NCI-H146 (cell line): ENCODE data around the gene KDM5B.
A peak's percentile ranks its signal among the peaks of the same experiment; 100 is the strongest.

Experiments used
- DNase-seq: peaks from one replicate; lab custom pipeline; 2025; lab: John Stamatoyannopoulos, UW

The KDM5B gene

DNA sequence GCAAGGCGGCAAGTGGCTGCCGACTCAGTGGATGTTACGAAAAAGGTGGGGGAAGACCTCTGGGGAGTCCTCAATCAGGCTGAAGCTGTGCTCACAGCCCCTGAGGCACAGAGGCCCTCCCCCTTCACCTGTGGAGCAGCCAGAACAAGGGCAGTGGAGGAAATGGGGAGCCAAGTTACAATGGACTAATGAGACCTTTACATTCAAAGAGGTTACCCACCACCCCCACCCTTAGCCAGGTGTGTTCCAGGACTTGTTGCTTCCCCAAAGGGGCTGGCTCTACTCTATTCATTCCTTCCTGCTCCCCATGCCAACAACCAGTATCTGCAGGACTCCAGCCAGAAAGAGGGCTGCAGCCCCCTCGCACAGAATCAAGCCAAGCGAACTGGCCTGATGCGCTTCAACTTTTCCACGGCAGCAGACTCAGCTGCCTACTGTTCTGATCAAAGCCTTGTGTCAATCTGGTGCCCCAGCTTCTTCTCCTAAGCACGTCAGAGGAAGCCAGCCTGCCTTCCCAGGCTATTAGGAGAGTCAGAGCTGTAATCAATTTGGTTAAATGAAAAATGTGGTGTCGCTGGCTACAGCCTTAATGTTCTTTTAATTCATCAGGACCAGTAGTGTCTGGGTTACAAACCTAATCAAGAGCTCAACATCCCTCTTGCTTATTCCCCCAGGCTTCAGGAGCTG is 96.1 kb downstream of the KDM5B start:
- DNase-seq = no peak

DNA sequence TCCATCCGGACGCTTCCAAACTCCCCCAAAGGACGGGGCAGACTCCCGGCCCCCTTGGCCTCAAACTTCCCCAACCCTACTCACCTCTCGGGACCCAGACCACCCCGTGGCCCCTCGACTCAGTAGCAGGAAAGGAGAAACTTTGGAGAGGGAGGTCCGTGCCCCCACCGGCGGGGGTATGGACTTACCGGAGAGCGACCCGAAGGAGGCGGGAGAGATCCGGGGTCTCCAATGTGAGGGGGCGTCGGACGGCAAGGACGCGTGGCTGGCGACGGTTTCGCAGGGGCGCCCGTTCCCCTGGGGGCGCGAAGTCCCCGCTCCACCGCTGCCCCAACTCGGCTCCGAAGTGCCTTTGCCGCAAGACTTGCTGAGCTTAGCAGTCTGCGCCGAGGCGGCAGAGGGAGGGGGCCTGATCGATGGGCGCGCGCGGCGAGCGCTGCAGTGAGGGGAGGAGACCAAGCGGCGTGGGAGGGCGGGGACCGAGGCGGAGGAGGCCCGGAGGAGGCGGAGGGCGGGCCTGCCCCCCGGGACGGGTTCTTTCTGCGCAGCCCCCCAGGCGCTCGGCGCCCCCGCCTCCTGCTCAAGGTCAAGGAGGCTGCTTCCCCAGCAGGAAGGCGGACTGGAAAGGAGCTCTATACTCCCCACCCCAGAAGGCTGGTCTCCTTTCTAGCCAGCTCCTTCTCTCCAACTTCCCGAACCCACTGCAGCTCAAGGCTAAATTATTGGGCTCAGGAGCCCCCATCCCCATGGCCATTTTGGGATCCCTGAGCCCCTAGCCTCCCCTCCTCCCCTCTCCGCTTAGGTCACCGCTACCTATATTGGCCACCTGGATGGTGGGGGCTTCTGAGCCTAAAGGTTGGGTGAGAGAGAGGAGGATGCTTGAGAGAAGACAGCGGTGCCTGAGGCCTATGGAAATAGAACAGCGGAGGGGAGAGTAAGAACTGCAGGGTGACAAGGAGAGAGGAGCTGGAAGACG is 97.9 kb downstream of the KDM5B start, which contains the start of gene SYT2:
Gene SYT2 (minus strand): TSS at position 385 of the 976 bp plus-strand sequence. CDS start 104,682 bp downstream, outside the sequence.
- DNase-seq = peak; percentile 77

DNA sequence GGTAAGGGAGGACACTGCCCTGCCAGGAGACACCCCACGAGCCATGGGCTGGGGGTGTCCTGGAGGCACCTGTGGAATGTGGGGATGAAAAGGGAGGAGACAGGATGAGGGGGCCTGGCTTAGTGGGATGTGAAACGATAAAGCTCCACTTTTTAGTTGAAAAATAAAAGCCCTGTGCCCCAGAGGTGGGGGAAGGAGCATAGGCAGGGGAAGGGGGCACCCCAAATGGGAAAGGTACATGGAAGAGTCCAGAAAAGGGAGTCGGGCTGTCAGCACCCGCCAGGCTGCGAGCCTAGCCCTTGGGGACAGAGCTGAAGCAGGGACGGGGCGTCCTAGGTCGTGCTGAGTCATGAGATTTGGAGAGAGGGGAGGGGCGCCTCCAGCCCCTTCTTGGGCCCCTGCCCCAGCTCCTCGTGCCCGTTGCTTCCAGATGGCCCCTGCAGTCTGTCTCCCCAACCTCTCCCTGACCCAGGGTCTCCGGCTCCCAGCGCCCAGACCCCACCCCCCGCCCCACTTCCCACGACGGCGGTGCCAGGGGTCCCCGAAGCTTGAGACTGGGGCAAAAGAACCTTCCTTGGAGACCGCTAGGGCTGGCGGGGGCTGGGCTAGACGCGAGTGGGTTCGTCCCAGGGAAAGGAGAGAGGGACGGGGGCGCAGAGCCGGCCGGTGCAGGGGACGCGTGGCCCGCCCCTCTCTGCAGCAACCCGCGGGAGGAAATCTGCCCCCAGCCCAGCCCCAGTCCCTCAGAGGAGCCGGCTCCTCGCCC is 98.8 kb downstream of the KDM5B start:
- no peak for DNase-seq

DNA sequence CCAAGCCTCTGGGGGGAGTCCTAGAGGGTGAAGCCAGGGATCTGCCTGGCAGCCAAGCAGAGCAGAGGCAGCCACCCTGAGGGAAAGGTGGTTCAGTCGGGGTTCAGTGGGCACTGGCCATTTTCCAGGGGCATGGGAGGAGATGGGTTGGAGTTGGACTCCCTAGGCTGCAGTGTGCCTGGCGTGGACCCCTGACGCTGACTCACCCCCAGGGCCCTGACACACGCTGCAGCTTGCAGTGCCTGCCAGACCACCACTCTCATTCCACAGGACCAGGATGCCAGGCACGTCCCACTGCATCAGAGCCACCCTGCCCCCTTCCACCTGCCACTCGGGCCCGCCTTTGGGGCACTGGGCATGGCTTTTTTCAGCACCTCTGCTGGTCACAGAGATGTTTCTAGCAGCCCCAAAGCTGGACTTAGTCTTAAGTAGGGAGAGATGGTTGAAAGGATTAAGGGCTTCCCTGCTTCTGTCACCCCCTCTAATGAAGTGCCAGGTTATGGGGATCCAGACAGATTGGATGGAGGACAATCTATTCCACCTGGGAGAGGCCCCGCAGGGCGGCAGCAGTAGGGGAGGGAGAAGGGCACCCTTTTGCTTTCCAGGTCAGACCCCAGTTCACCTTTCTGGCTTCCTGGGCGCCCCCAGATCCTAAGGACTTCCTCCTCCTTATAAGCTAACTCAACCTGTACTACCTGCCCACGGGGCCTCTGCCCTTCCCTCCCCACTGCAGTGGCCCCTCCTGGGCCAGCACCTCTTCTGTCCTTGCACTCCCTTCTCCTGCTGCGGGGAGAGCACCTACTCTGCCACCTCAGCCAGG is 99.6 kb downstream of the KDM5B start:
- no peak for DNase-seq

DNA sequence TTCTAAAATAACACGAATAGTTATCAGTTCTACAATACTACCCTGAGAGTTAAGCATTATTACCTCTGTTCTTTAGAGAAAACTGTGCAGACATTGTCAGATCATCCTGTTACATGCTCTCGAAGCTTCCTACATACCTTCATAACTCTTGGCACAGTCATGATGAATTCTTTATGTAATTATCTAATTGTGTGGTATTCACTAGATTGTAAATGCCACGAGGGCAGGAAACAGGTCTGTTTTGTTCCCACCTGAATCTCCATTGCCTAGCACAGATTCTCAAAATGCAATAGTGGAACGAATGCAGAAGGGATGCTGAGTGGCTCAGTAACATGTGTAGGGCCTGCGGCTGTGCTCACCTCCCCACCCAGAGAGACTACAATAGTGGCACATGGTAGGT is 101.4 kb downstream of the KDM5B start:
- DNase-seq = no peak

DNA sequence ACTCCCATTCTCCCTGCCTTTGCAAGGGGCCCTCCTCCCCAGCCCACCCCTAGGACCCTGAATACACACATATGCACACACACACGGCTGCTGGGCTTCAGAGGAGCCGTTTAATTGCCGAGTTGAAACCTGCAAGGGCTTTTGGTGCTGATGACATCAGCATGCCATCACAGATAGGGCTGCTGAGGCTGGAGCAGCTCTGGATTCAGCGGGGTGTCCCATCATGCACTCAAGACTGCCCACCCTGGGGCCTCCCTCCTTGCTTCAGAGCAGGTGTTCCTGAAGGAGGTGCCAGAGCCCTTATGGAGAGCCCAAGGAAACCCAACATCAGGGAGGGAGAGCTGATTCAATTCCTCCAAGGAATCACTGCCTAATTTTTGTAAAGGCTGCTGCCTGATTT is 103.6 kb downstream of the KDM5B start:
- no peak for DNase-seq

DNA sequence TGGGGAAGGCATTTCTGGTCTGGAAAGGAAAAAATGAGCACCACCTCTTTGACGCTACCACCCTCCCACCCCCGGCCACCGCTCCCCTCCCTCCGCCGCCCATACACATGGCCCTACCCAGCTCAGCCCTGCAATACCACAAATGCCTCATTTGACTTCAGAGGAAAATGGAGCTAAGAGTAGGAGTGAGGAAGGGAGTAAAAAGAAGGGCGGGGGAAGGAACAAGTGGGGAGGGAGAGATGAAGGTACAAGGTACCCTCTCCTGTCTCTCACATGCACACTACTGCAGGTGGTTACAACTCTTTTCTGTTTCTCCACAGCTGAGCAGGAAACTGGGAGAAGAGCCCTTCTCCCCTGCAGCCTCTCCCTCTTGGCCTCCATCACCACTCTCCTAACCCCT is 105.0 kb downstream of the KDM5B start:
- DNase-seq = no peak

DNA sequence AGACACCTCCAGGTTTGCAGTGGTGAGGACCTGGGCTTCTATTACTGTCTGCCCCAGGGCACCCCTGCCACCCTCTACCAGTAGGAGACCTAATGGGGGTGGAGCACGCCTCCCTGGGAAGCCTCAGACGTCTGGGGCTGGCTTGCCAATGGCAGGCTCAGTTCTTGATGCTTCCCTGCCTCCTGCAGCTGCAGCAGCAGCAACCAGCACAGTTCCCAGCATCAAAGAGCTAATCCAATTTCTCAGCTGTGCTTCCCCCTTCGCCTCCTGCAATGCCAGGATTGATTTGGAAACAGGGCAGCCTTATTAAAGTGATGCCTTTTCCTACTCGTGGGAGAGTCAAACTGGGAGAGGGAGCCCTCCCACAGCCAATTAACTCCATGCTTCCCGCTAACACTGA is 106.1 kb downstream of the KDM5B start:
- DNase-seq = no peak

DNA sequence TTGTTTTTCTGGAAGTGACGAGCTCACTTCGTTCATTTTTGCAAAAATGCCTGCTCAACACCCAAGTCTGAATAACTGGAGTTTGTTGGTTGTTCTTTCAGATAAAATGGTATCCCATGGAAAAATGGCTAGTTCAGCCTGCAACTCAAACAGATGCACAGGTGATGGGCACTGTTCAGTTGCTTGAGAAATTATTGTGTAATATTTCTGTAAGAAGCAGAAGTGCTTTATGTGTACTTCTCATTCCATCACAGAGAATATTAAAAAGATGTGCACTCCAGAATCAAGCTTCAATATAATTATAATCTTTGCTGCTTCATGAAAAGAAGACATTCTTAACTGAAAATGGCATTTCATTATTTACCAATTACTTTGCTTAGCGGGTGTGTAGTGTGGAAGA is 107.0 kb downstream of the KDM5B start:
- no peak for DNase-seq

DNA sequence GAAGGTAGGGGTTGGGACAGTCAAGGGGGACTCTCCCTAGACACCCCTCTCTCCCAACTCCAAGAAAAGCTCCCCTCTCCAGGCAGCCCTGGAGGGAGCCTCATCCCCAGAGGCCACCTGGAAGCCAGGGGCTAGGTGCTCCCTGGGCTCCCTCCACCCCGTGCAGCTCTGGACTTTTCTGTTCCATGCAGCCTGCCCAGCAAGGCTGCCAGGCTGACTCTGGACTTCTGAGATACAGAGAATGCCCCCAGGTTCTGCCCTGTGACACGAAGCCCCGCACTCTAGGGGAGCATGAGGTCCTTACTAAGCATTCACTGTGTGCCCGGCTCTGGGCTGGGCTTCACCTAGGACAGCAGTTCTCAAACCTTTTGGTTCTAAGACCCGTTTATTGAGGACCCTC is 108.2 kb downstream of the KDM5B start:
- no peak for DNase-seq

DNA sequence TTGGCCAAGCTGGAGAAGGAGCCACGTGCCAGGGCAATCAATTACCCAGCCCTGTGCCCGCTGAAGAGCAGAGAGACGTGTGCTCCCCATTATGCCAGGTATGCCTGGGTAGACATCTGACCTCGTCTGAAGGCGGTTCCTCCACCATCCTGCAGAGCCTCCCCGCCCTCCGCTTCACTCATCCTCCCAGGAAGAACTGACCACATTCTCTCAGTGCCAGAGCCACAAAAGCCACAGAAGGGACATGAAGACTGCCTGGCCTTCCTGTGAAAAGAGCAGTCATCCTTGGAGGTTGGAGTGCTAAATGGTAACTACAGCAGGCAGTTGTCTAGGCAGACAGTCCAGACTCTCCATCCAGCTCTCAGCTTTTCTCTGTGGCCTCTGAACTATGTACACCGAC is 109.9 kb downstream of the KDM5B start:
- DNase-seq = no peak

DNA sequence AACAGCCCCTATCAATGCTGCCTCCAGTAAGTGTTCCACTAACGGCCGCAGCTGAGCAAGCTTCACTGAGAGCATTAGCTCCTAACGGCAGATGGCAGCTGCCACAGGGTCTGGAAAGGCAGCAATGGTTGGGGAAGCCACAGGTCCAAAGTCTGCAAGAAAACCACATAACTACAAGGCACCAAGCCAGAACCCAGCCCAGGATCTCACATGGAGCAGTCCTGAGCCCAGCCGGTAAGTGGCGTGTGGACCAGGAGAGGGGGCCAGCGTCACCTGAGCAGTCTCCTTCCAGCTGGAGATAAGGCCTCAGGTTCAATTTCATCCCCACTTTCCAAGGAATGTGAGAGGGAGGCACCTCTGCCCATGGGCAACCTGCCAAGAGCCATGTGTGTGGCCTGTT is 111.2 kb downstream of the KDM5B start:
- DNase-seq = peak; percentile 6

DNA sequence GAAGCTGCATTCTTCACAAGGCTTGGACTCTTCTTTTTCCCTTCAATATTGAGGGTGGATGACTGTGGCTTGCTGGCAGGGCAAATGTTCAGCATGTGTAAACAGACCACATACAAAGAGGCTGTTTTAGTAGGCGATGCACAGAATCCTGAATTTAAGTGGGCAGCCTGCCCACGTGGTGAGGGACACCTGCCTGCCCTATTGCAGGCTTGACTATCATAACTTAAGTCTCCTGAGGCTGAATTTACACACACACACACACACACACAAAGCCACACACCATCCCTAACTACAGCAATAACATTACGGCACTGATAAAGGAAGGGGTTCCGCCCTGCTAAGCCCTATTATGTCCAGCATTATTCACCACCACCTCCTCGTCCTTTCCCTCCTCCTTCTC is 113.9 kb downstream of the KDM5B start:
- peak; percentile 73 for DNase-seq

DNA sequence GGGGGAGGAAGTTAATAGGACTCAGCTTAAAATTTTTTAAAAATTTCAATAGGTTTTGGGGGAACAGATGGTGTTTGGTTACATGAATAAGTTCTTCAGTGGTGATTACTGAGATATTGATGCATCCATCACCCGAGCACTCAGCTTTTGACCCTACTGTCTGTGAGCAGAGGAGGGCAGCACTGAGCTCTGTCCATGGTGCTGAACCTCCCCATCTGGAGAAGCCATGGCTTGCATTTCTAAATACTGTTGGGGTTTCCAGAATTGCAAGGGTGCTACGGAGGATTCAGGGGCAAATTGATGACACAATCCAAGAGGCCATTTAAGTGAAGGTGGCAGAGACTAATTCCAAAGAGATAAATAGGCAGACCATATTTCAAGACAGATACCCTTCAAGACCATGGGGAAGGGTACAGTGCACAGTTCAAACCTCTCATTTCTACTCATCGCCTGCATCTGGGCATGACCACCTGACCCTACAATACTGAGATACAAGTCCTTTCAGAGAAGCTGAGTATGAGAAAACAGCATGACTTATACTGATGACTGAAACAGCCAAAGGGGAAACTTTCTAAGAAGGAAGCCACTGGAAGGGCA is 115.2 kb downstream of the KDM5B start:
- peak; percentile 54 for DNase-seq

DNA sequence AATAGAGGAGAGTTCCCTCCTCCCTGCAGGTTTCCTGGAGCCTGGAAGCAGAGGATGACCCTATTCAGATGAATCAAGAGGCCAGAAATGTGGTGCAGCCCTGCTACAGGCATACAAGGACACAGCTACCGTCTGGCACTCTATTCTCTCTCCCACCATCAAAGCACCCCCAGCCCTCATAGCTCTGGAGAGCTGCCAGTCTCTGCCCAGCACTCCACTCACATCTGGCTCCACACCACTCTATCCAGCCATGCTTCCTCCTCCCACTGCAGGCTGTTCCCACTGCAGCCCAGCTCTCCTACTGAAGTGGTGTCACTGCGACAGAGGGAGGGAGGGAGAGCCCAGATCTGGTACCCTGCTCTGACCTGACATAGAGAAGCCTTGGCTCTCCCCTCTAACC is 116.4 kb downstream of the KDM5B start:
- DNase-seq = no peak

DNA sequence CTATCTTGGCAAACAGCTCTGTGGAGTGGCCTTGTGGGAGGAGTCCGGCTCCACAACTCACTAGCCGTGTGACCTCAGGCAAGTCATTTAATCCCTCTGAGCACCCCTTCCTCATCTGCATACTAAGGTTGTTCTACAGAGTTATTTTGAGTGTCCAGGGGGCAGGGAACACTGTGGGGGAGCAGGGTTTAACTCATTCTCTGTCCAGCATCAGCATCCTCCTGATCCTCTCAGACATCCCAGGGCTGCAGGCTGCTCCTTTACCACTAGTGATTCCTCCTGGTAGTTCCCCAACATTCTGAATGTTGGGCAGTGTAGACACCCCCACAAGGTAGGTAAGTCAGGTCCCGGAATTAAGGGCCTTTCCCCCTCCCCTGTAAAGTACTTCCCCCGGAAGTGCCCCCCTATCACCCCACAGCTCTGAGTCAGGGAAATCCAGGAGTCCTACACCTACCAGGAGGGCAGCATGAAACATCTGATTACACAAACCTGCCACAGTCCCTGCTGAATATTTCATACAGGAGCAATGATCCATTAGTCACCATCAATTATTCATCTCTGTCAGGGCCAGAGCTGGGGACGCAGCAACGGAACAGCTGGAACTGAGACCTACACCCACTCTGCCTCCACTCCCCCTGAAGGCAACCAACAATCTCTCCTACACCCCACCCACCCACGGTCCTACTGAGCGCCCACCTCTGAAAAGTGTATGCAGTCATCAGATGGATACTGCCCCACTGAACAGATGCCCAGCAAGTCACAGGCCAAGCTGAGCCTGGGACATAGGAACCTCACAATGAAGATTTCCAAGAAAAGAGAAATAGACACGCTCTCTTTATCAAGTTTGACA is 118.5 kb downstream of the KDM5B start:
- no peak for DNase-seq

DNA sequence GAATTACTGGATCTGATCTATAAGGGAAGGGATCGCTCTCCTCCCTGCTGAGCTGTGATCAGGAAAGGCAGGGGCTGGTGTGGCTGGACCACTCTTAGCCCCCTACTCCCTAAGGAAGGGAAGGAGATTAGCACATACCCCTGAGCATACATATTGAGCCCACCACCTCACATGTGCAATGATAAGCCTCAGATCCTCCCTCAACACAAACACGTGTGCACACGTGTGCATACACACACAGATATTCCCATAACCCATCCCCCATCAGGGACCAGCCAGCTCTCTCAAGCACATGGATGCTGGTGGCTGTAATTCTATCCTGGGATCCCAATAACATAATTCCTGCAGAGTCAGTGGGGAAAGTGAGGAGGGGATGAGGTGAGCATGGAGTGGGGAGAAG is 119.1 kb downstream of the KDM5B start:
- no peak for DNase-seq

DNA sequence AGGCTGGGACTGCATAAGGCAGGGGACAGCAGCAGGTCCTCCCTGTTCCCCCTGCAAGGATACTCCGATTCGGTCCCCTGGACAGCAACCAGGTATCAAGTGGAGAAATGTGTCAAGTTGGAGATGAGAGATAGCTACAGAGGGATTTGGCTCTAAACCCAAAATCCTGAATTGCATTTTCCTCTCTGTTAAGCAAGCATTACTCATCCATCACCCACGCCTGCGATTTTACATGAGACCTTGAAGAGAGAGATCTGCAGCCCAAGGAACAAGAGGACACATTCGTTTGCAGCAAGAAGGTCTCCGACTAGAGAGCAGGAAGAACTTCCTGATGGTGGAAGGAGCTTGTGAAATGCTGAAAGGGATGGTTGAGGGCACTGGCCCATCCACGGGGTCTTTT is 119.8 kb downstream of the KDM5B start:
- no peak for DNase-seq

DNA sequence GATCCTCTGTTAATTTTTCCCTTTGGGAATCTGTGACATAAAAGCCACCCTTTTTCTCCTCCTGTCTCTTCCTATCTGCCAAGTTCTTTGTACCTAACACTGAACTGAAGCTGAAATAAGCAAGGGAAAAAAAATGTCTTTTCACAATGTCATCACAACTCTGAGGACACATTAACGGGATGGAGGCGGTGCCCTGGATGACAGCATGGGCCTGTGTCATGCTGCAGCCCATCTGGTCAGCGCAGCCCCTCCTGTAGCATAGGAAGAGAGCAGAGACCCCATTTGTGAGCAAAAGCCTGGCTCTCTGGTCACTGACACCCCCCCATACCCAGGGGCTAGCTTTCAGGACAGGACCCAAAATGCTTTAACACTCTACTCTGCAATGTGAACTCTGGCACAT is 120.4 kb downstream of the KDM5B start:
- DNase-seq = no peak

DNA sequence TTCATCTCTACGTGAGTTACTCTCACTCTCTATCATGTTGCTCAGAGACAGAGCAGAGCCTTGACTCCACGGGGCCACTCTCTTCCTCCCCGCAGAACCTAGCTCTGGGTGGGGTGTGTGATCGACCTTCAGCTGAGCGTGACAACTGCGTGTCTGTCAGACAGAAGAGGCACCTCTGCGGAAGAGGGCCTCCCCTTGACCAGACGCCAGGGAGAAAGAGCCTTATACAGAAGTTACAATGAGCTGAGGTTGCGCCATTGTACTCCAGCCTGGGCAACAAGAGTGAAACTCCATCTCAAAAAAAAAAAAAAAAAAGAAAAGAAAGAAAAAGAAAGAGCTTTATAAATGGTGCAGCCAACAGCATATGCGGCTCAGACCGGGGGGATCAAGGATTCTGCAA is 120.9 kb downstream of the KDM5B start:
- no peak for DNase-seq
